CD14-positive monocyte (primary cell): Measurements from ENCODE around the gene CCNY. TPM values are rescaled to one million over a fixed set of nuclear protein-coding genes. Genes with fewer than 3 reads are reported as not detected.

Source experiments
- DNase-seq, 3 donors: peaks; one replicate each; pipeline ENCODE4 v3.0.0-alpha.2; 2011 to 2022
- H2AFZ ChIP-seq: 2 replicates; pipeline ENCODE4 v1.6.0; 2012; ENCODE audit warnings: mild to moderate bottlenecking, low read depth, low read length, inconsistent platforms; ENCODE audit not compliant: insufficient read depth, poor library complexity, severe bottlenecking
- H3K27ac ChIP-seq, 2 donors: 1 replicate in 1 of 2; 2 replicates in 1 of 2; pipeline ENCODE4 v1.5.1; 2012 to 2013; ENCODE audit warnings: low read length in 2 of 2, control low read depth in 1 of 2, inconsistent platforms in 1 of 2, low read depth in 1 of 2, mild to moderate bottlenecking in 1 of 2
- H3K27me3 ChIP-seq, 2 donors: one replicate each; pipeline versions ENCODE4 v1.6.0 to v1.6.1; 2011 to 2013; ENCODE audit warnings: low read length in 2 of 2; ENCODE audit not compliant: control insufficient read depth in 2 of 2, insufficient read depth in 2 of 2
- H3K36me3 ChIP-seq, 2 donors: replicated peaks in 1 of 2; 1 replicate in 1 of 2; 2 replicates in 1 of 2; pipeline versions ENCODE4 v1.5.1 to v1.6.1; 2012 to 2013; ENCODE audit warnings: low read length in 2 of 2, control low read depth in 1 of 2, inconsistent platforms in 1 of 2, mild to moderate bottlenecking in 1 of 2; ENCODE audit not compliant: insufficient read depth in 2 of 2, control insufficient read depth in 1 of 2
- H3K4me1 ChIP-seq, 2 donors: 1 replicate in 1 of 2; 2 replicates in 1 of 2; pipeline versions ENCODE4 v1.5.1 to v1.6.1; 2012 to 2013; ENCODE audit warnings: low read length in 2 of 2, control low read depth in 1 of 2, inconsistent platforms in 1 of 2, mild to moderate bottlenecking in 1 of 2, moderate library complexity in 1 of 2; ENCODE audit not compliant: insufficient read depth in 2 of 2, control insufficient read depth in 1 of 2
- H3K4me2 ChIP-seq: replicated peaks from 2 replicates; pipeline ENCODE3; 2012; ENCODE audit warnings: low read length, moderate library complexity, mild to moderate bottlenecking; ENCODE audit not compliant: poor library complexity, severe bottlenecking; ENCODE audit errors: extremely low read depth
- H3K4me3 ChIP-seq, 3 experiments: fragments of 200-600 bp in 1 of 3; sonication (generic) in 1 of 3; replicated peaks in 1 of 3; 1 replicate in 2 of 3; 2 replicates in 1 of 3; pipeline ENCODE4 v1.5.1; 2011 to 2013; ENCODE audit warnings: low read length in 3 of 3, mild to moderate bottlenecking in 3 of 3, control low read depth in 2 of 3, low read depth in 2 of 3, inconsistent platforms in 1 of 3, moderate library complexity in 1 of 3
- H3K79me2 ChIP-seq: 2 replicates; pipeline ENCODE4 v1.6.0; 2012; ENCODE audit warnings: mild to moderate bottlenecking, control low read depth, inconsistent platforms, low read length, moderate library complexity; ENCODE audit not compliant: insufficient read depth
- H3K9ac ChIP-seq: 2 replicates; pipeline ENCODE4 v1.6.0; 2017; ENCODE audit warnings: low read length, mild to moderate bottlenecking; ENCODE audit not compliant: insufficient read depth, poor library complexity, severe bottlenecking
- H3K9me3 ChIP-seq, 2 donors: replicated peaks in 1 of 2; 1 replicate in 1 of 2; 2 replicates in 1 of 2; pipeline versions ENCODE4 v1.5.1 to v1.6.1; 2012 to 2013; ENCODE audit warnings: low read length in 2 of 2, control low read depth in 1 of 2; ENCODE audit not compliant: control insufficient read depth in 1 of 2, insufficient read depth in 1 of 2
- H4K20me1 ChIP-seq: 2 replicates; pipeline ENCODE4 v1.6.0; 2012; ENCODE audit warnings: mild to moderate bottlenecking, low read length, control low read depth, moderate library complexity; ENCODE audit not compliant: insufficient read depth
- H3K27ac Mint-ChIP-seq, 7 donors: one replicate each; pipeline ENCODE4 v1.8.0; 2020; ENCODE audit warnings: mild to moderate bottlenecking in 7 of 7, mixed read lengths in 7 of 7, moderate library complexity in 6 of 7, inconsistent platforms in 2 of 7
- H3K27me3 Mint-ChIP-seq, 3 donors: one replicate each; pipeline ENCODE4 v1.8.0; 2021 to 2022; ENCODE audit warnings: low read depth in 3 of 3, mild to moderate bottlenecking in 3 of 3, mixed read lengths in 3 of 3, moderate library complexity in 3 of 3, inconsistent platforms in 1 of 3
- H3K36me3 Mint-ChIP-seq, 2 donors: one replicate each; pipeline ENCODE4 v1.8.0; 2020; ENCODE audit warnings: mixed read lengths in 2 of 2, inconsistent platforms in 1 of 2, mild to moderate bottlenecking in 1 of 2
- H3K4me1 Mint-ChIP-seq: one replicate; pipeline ENCODE4 v1.8.0; 2020; ENCODE audit warnings: mild to moderate bottlenecking, mixed read lengths
- H3K4me3 Mint-ChIP-seq, 2 donors: one replicate each; pipeline ENCODE4 v1.8.0; 2020; ENCODE audit warnings: mild to moderate bottlenecking in 2 of 2, mixed read lengths in 2 of 2, moderate library complexity in 1 of 2
- H3K9me3 Mint-ChIP-seq, 7 donors: one replicate each; pipeline ENCODE4 v1.8.0; 2020 to 2022; ENCODE audit warnings: mixed read lengths in 7 of 7, mild to moderate bottlenecking in 6 of 7, moderate library complexity in 6 of 7, inconsistent platforms in 2 of 7
- CTCF ChIP-seq: fragments of 200-600 bp; IDR thresholded peaks from one replicate; pipeline ENCODE4 v1.8.0; 2022; ENCODE audit warnings: antibody characterized with exemption, mild to moderate bottlenecking
- WGBS: methylation state at CpG from one replicate; pipeline ENCODE4 v1.1.5; 2013; ENCODE audit warnings: missing lambda C conversion rate; ENCODE audit not compliant: insufficient coverage; 5-methylcytosine and 5-hydroxymethylcytosine counted together
- intact Hi-C, 2 donors: fragments of 100-400 bp; cut with micrococcal nuclease; formaldehyde crosslinking; loops; one replicate each; pipeline versions ENCODE4 v1.15.0 to v1.15.1; 2023
- polyA plus RNA-seq, 3 donors: library from polyadenylated mRNA; depleted of rRNA in 1 of 3; unstranded in 2 of 3; stranded (reverse) in 1 of 3; fragments of 300-500 nt in 2 of 3; fragments of >200 nt in 1 of 3; fragmentation: Illumina TruSeq in 2 of 3; gene quantifications; 1 replicate in 2 of 3; 2 replicates in 1 of 3; pipeline ENCODE4 v1.2.3, GENCODE V29; 2012 to 2021

Gene CCNY
- polyA plus RNA-seq, 3 donors: 39.9 to 116 (median 64.8) TPM

- no peak for DNase-seq
- intact Hi-C loops: loop anchor here in 1 of 2 donors (10.0 kb wide), 2 partner anchors 81 to 261 kb away; no protein-coding TSS in a partner anchor
- peak overlapping the region in 2 of 7 donors; percentile 40 to 61 for H3K27ac Mint-ChIP-seq
- H3K4me1 Mint-ChIP-seq: peaks cover 86% of the 10 kb centered on the region
- Histone ChIP-seq H3K9me3 (no peaks in the 10 kb centered on the region), H3K4me1 (peaks cover 54 to 72% of the 10 kb centered on the region in 2 donors), H3K36me3 (no peaks in the 10 kb centered on the region), H2AFZ (no peak overlapping the region), H3K79me2 (peaks cover 98% of the 10 kb centered on the region), H3K4me2 (no peak overlapping the region), H4K20me1 (peaks cover 58% of the 10 kb centered on the region), H3K27me3 (no peaks in the 10 kb centered on the region), H3K27ac (peak overlapping the region in 1 of 2 donors; percentile 89), H3K4me3 (no peak overlapping the region), H3K9ac (no peak overlapping the region)
- H3K9me3 Mint-ChIP-seq: peaks cover 0 to 2% (median 0%) of the 10 kb centered on the region in 7 donors
- 80% methylated on average over 1 of the region's 3 CpGs for WGBS
- no peak overlapping the region for H3K4me3 Mint-ChIP-seq
- no peaks in the 10 kb centered on the region for H3K27me3 Mint-ChIP-seq
- peaks cover 9 to 13% of the 10 kb centered on the region in 2 donors for H3K36me3 Mint-ChIP-seq
- TF ChIP-seq CTCF: no peak
Measured at GRCh38 chr10:35456153-35456720, 119.9 kb downstream of the CCNY start.

- no peaks in the 10 kb centered on the region for H3K9me3 Mint-ChIP-seq
Measured at GRCh38 chr10:35456784-35457183, 120.5 kb downstream of the CCNY start.

More at GRCh38 chr10:35456784-35457183, 120.5 kb downstream of the CCNY start:
- H3K27ac Mint-ChIP-seq: no peak overlapping the region
- TF ChIP-seq CTCF: no peak
- Histone ChIP-seq H3K4me1 (peaks cover 48 to 66% of the 10 kb centered on the region in 2 donors), H3K79me2 (peaks cover 100% of the 10 kb centered on the region), H3K36me3 (no peaks in the 10 kb centered on the region), H3K4me3 (no peak overlapping the region), H3K9me3 (no peaks in the 10 kb centered on the region), H2AFZ (no peak overlapping the region), H3K27me3 (no peaks in the 10 kb centered on the region), H3K9ac (no peak overlapping the region), H3K4me2 (no peak overlapping the region), H4K20me1 (peaks cover 64% of the 10 kb centered on the region), H3K27ac (no peak overlapping the region)
- peaks cover 85% of the 10 kb centered on the region for H3K4me1 Mint-ChIP-seq
- intact Hi-C loops: loop anchor here in 1 of 2 donors (10.0 kb wide), 2 partner anchors 82 to 262 kb away; no protein-coding TSS in a partner anchor
- peaks cover 9 to 13% of the 10 kb centered on the region in 2 donors for H3K36me3 Mint-ChIP-seq
- no peak for DNase-seq
- no peaks in the 10 kb centered on the region for H3K27me3 Mint-ChIP-seq
- no CpG with 5 or more reads among the region's 4 CpGs for whole genome bisulfite sequencing
- no peak overlapping the region for H3K4me3 Mint-ChIP-seq
